Keratinocyte (primary cell): ENCODE results near the gene SWSAP1. TPM values are rescaled to one million over a fixed set of nuclear protein-coding genes. Genes with fewer than 3 reads are reported as not detected.

Experiments
- DNase-seq: peaks from one replicate; pipeline ENCODE4 v3.0.0-alpha.2; 2011; ENCODE audit warnings: low read depth, missing footprints, low spot score
- FAIRE-seq: peaks from 2 replicates; lab custom pipeline; 2011; peaks lifted over from hg19 to GRCh38; lab: Jason Lieb, UNC
- H2AFZ ChIP-seq: 2 replicates; pipeline ENCODE4 v1.6.0; 2012; ENCODE audit warnings: low read length, control low read depth, inconsistent platforms; ENCODE audit not compliant: control insufficient read depth
- H3K27ac ChIP-seq: 2 replicates; pipeline ENCODE4 v1.5.1; 2011; ENCODE audit warnings: low read length; ENCODE audit not compliant: control insufficient read depth, insufficient read depth
- H3K27me3 ChIP-seq: 3 replicates; pipeline ENCODE4 v1.6.0; 2011; ENCODE audit warnings: low read length; ENCODE audit not compliant: control insufficient read depth, insufficient read depth; ENCODE audit errors: extremely low read depth
- H3K36me3 ChIP-seq, 2 experiments: 2 replicates in 1 of 2; 3 replicates in 1 of 2; pipeline ENCODE4 v1.5.1; 2011; ENCODE audit warnings: low read length in 2 of 2, mild to moderate bottlenecking in 1 of 2; ENCODE audit not compliant: control insufficient read depth in 2 of 2, insufficient read depth in 2 of 2; ENCODE audit errors: extremely low read depth in 1 of 2
- H3K4me1 ChIP-seq: 3 replicates; pipeline ENCODE4 v1.5.1; 2011; ENCODE audit warnings: low read length; ENCODE audit not compliant: control insufficient read depth, insufficient read depth; ENCODE audit errors: extremely low read depth
- H3K4me2 ChIP-seq: 3 replicates; pipeline ENCODE4 v1.6.0; 2011; ENCODE audit warnings: low read depth, low read length; ENCODE audit not compliant: control insufficient read depth, insufficient read depth; ENCODE audit errors: extremely low read depth
- H3K4me3 ChIP-seq, 3 experiments: fragments of 200-600 bp in 1 of 3; sonication (generic) in 1 of 3; 2 replicates in 2 of 3; 3 replicates in 1 of 3; pipeline ENCODE4 v1.5.1; 2011 to 2016; ENCODE audit warnings: low read length in 3 of 3, mild to moderate bottlenecking in 3 of 3, control low read depth in 2 of 3, inconsistent platforms in 1 of 3, low read depth in 1 of 3, mixed read lengths in 1 of 3, mixed run types in 1 of 3, moderate library complexity in 1 of 3; ENCODE audit not compliant: control insufficient read depth in 2 of 3, insufficient read depth in 2 of 3; ENCODE audit errors: extremely low read depth in 1 of 3
- H3K79me2 ChIP-seq: 2 replicates; pipeline ENCODE4 v1.6.0; 2012; ENCODE audit warnings: low read length; ENCODE audit not compliant: control insufficient read depth, insufficient read depth
- H3K9ac ChIP-seq: 3 replicates; pipeline ENCODE4 v1.6.0; 2011; ENCODE audit warnings: low read length; ENCODE audit not compliant: control insufficient read depth, insufficient read depth; ENCODE audit errors: extremely low read depth
- H3K9me1 ChIP-seq: 3 replicates; pipeline ENCODE4 v1.6.0; 2011; ENCODE audit warnings: low read length; ENCODE audit not compliant: control insufficient read depth, insufficient read depth; ENCODE audit errors: extremely low read depth
- H3K9me3 ChIP-seq: 2 replicates; pipeline ENCODE4 v1.5.1; 2012; ENCODE audit warnings: low read depth, low read length; ENCODE audit not compliant: control insufficient read depth
- H4K20me1 ChIP-seq: 3 replicates; pipeline ENCODE4 v1.6.0; 2011; ENCODE audit warnings: low read length; ENCODE audit not compliant: control insufficient read depth, insufficient read depth; ENCODE audit errors: extremely low read depth
- EZH2 ChIP-seq: IDR thresholded peaks from one replicate; pipeline ENCODE4 v1.6.1; 2012; ENCODE audit warnings: inconsistent platforms, mild to moderate bottlenecking, low read length, moderate library complexity
- dilution Hi-C: fragments of 300-500 bp; cut with MboI; formaldehyde crosslinking; loops from one replicate; pipeline ENCODE4 v1.7.0; 2020; ENCODE audit warnings: low sequenced_read_pairs; ENCODE audit not compliant: extremely low pct_ligation_motif_present
- polyA plus RNA-seq, 5 experiments: library from polyadenylated mRNA; depleted of rRNA in 3 of 5; stranded (reverse) in 3 of 5; stranded (forward) in 1 of 5; unstranded in 1 of 5; fragments of >200 nt; gene quantifications; 1 replicate in 1 of 5; 2 replicates in 3 of 5; 3 replicates in 1 of 5; pipeline versions ENCODE4 v1.2.1 to v1.2.3, GENCODE V29; 2011 to 2012; ENCODE audit warnings: missing spikeins in 2 of 5, low read depth in 1 of 5, low replicate concordance in 1 of 5
- TF ChIP-seq, protein P1 (sequence below), 3 experiments: IDR thresholded peaks in 1 of 3; conservative IDR thresholded peaks in 1 of 3; optimal IDR thresholded peaks in 1 of 3; 2 replicates in 2 of 3; 3 replicates in 1 of 3; pipeline versions ENCODE3 to v1.5.1; 2011; ENCODE audit warnings: low read length in 3 of 3, mild to moderate bottlenecking in 3 of 3, moderate library complexity in 2 of 3, control low read depth in 1 of 3, inconsistent platforms in 1 of 3; ENCODE audit not compliant: insufficient read depth in 2 of 3; ENCODE audit errors: extremely low read depth in 1 of 3

The SWSAP1 gene
- polyA plus RNA-seq, 1 donor (not counting 4 experiments of a cell fraction or from before 2014, with no cell fraction given), result 2.1 TPM

DNA sequence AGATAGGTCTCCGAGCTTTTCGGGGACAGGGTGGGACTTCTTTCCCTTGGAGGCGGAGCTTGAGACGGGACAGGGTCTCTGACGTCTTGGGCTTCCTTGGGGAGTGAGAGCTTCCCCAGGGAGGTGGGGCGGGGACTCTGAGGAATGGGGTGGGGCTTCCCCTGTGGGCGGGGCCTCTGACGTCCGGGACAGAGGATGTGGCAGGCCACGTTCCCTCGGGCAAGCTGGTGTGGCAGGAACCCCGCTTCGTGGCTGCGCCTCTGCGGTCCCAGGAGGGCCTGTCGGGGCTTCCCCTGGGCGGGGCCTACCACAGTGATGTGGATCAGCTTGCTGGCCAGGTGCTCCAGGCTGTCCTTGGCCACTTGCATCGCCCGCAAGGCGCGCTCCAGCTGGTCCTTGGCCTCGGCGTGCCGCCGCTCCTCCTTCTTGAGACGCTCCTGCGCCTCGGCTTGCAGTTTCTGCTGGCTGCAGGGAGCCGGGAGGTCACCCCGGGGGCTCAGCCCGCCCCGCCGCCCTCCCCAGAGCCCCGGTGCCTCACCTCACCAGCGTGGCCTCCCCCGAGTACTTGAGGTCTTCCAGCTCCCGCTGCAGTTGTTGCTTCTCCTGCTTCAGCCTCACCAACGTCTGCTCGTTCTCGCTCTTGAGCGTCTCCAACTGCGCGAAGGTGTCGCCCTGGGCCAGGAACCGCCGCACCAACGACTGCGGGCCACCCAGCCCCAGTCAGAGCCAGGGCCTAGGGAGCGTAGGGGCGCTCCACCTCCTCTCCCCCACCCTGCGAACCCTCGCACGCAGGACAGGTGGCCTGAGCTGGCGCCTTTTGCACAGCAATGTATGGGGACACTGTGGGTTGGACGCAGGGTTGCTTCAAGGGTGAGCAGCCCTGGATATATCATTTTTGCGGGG is 47.9 kb downstream of the SWSAP1 start:
- H3K27ac ChIP-seq, result no peak overlapping the region
- no peaks in the 10 kb centered on the region for H3K79me2 ChIP-seq
- H3K4me1 ChIP-seq, result peaks cover 22% of the 10 kb centered on the region
- DNase-seq (peak; percentile 91), FAIRE-seq (peak; percentile 83)
- peaks cover 60% of the 10 kb centered on the region for H3K27me3 ChIP-seq
- dilution Hi-C loops, result no loop called here
- H3K9me1 ChIP-seq, result no peaks in the 10 kb centered on the region
- peak overlapping the region; percentile 68 for H2AFZ ChIP-seq
- peak overlapping the region in 2 of 3 experiments; percentile 44 to 63 for H3K4me3 ChIP-seq
- H3K9me3 ChIP-seq, result no peaks in the 10 kb centered on the region
- no peaks in the 10 kb centered on the region for H3K36me3 ChIP-seq
- H3K9ac ChIP-seq, result no peak overlapping the region
- H3K4me2 ChIP-seq, result peak overlapping the region; percentile 77
- H4K20me1 ChIP-seq, result no peaks in the 10 kb centered on the region
- TF ChIP-seq EZH2, result no peak
- TF ChIP-seq, protein P1, sequence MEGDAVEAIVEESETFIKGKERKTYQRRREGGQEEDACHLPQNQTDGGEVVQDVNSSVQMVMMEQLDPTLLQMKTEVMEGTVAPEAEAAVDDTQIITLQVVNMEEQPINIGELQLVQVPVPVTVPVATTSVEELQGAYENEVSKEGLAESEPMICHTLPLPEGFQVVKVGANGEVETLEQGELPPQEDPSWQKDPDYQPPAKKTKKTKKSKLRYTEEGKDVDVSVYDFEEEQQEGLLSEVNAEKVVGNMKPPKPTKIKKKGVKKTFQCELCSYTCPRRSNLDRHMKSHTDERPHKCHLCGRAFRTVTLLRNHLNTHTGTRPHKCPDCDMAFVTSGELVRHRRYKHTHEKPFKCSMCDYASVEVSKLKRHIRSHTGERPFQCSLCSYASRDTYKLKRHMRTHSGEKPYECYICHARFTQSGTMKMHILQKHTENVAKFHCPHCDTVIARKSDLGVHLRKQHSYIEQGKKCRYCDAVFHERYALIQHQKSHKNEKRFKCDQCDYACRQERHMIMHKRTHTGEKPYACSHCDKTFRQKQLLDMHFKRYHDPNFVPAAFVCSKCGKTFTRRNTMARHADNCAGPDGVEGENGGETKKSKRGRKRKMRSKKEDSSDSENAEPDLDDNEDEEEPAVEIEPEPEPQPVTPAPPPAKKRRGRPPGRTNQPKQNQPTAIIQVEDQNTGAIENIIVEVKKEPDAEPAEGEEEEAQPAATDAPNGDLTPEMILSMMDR (optimal IDR thresholded peaks at IDR 0.05 in 1 of 3, IDR thresholded peaks at IDR 0.05 in 1 of 3, conservative IDR thresholded peaks at IDR 0.05 in 1 of 3; ENCODE audit: extremely low read depth in 1 of 3, insufficient read depth in 2 of 3, low read length in 3 of 3), result no peak

DNA sequence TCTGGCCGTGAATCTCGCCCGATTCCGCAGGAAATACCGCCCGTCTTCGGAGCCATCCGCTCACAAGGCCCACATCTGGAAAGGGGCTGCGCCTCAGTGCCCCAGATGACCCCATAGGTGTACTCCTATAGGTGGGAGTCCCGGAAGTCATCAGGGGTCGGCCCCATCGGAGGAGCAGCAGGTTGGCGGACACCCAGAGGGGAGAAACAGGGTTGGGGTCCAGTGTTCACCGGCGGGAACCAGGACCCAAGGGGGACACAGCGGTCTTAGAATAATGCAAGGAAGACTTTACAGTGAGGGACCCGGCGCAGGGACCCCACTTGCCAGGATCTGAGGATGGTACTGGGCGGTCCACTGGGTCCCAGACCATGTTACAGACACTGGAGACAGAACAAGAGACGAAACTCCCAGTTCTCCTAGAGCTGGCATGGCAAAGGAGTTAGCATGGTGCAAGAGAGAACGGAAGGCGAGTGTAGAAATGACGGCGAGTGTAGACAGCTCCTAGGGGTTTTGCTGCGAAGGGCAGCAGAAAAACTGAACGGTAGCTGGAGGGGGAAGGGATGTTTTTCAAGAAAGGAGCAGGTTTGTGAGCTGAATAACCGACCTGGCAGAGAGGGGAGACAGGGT is 48.8 kb downstream of the SWSAP1 start:
- FAIRE-seq (no peak), DNase-seq (no peak)
- H4K20me1 ChIP-seq, result no peaks in the 10 kb centered on the region
- no peak overlapping the region for H3K27ac ChIP-seq
- H3K4me2 ChIP-seq, result peak overlapping the region; percentile 77
- no peak overlapping the region for H2AFZ ChIP-seq
- H3K4me1 ChIP-seq, result peaks cover 22% of the 10 kb centered on the region
- H3K9ac ChIP-seq, result no peak overlapping the region
- H3K9me1 ChIP-seq, result no peaks in the 10 kb centered on the region
- no peaks in the 10 kb centered on the region for H3K9me3 ChIP-seq
- TF ChIP-seq, protein P1 (optimal IDR thresholded peaks at IDR 0.05 in 1 of 3, IDR thresholded peaks at IDR 0.05 in 1 of 3, conservative IDR thresholded peaks at IDR 0.05 in 1 of 3; ENCODE audit: extremely low read depth in 1 of 3, insufficient read depth in 2 of 3, low read length in 3 of 3), result no peak
- H3K79me2 ChIP-seq, result no peaks in the 10 kb centered on the region
- dilution Hi-C loops, result no loop called here
- H3K27me3 ChIP-seq, result peaks cover 53% of the 10 kb centered on the region
- H3K36me3 ChIP-seq, result no peaks in the 10 kb centered on the region
- no peak overlapping the region for H3K4me3 ChIP-seq
